GM12864 (cell line): ENCODE data around the gene KSR2.
"Not testable (repeated sequence)": the region's sequence is repeated elsewhere in the genome, so short reads cannot be mapped to it uniquely, and the experiment has no call there.

Experiments
- DNase-seq: peaks from one replicate; pipeline ENCODE4 v3.0.0-alpha.2; 2011; ENCODE audit warnings: low read depth
- H3K4me3 ChIP-seq: 2 replicates; pipeline ENCODE4 v1.5.1; 2011; ENCODE audit warnings: mild to moderate bottlenecking, low read depth, low read length, control low read depth
- TF ChIP-seq, protein P1 (sequence below): IDR thresholded peaks from 2 replicates; pipeline ENCODE4 v1.5.1; 2011; ENCODE audit warnings: low read depth, mild to moderate bottlenecking, moderate library complexity, low read length, control low read depth, inconsistent platforms; ENCODE audit errors: missing control alignments

Gene KSR2

DNA sequence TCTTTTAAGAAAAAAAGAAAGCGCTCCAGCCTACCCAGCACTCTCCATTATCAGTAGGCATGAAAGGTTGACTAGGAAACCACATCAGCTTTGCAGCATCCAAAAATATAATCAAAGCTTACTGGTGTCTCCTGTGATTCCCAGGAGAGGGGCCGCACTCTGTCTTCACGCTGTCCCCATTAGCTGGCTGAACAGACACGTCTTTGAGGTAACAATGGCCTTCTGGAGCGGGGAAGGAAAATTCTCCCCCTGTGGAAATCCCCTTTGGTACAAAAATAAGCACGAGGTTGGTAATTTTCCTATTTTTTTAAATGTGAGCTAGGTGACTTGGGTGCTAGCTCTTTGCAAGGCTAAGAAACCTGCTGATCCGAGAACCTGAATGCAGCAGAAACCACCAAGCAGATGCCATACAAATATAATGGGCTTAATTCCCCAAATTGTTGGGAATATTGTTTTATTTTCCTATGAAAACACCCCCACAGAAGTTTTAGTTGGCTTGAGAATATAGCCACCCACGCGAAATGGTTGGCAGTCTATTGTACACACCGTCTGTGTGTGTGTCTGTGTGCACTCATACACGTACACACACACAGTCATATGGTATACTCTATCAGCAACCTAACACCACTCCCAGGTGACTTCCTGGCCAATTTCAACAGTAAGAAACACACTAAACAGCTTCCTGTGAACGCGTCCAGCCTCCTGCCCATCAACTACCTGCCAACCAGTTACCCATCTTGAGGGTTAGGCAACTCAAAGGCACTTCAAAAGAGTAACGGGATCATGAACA, 71.2 kb downstream of the KSR2 start:
- no peak overlapping the region for H3K4me3 ChIP-seq
- DNase-seq = no peak
- TF ChIP-seq, protein P1, sequence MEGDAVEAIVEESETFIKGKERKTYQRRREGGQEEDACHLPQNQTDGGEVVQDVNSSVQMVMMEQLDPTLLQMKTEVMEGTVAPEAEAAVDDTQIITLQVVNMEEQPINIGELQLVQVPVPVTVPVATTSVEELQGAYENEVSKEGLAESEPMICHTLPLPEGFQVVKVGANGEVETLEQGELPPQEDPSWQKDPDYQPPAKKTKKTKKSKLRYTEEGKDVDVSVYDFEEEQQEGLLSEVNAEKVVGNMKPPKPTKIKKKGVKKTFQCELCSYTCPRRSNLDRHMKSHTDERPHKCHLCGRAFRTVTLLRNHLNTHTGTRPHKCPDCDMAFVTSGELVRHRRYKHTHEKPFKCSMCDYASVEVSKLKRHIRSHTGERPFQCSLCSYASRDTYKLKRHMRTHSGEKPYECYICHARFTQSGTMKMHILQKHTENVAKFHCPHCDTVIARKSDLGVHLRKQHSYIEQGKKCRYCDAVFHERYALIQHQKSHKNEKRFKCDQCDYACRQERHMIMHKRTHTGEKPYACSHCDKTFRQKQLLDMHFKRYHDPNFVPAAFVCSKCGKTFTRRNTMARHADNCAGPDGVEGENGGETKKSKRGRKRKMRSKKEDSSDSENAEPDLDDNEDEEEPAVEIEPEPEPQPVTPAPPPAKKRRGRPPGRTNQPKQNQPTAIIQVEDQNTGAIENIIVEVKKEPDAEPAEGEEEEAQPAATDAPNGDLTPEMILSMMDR = no peak

DNA sequence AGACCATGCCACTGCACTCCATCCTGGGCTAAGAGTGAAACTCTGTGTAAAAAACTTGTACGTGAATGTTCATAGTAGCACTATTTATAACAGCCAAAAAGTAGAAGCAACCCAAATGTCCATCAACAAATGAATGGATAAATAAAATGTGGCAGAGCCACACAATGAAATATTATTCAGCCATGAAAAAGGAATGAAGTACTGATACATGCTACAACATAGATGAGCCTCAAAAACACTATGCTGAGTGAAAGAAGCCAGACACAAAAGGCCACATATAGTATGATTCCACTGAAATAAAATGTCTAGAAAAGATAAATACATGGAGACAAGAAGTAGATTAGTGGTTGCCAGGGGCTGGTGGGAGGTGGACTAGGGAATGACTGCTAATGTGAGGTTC, 72.8 kb downstream of the KSR2 start:
- no peak overlapping the region for H3K4me3 ChIP-seq
- TF ChIP-seq, protein P1 = no peak
- DNase-seq = no peak

DNA sequence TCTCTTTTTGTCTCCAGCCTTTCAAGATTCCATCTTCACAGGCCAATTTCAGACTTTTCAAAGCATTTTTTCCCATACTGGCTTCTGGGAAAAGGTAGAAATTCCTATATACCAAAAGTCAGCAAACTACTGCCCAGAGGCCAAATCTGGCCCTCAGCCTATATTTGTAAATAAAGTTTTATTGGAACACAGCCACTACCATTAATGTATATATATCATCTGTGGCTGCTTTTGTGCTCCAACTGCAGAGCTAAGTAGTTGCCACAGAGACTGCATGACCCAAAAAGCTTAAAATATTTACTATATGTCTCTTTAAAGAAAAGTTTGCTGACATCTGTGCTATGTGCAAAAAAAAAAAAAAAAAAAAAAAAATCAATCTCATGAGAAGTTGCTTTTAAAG, 76.3 kb downstream of the KSR2 start:
- DNase-seq = no peak
- no peak overlapping the region for H3K4me3 ChIP-seq
- TF ChIP-seq, protein P1 = no peak

DNA sequence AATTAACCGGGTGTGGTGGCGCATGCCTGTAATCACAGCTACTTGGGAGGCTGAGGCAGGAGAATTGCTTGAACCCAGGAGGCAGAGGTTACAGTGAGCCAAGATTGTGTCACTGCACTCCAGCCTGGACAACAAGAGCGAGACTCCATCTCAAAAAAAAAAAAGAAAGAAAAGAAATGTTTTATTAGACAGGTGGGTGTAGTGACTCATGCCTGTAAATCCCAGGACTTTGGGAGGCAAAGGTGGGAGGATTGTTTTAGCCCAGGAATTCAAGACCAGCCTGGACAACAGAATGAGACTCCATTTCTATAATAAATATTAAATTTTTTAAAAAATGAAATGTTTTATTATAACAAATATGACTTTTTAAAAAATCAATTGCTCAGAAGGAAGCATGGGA, 77.5 kb downstream of the KSR2 start:
- not testable (repeated sequence) for DNase-seq, H3K4me3 ChIP-seq

DNA sequence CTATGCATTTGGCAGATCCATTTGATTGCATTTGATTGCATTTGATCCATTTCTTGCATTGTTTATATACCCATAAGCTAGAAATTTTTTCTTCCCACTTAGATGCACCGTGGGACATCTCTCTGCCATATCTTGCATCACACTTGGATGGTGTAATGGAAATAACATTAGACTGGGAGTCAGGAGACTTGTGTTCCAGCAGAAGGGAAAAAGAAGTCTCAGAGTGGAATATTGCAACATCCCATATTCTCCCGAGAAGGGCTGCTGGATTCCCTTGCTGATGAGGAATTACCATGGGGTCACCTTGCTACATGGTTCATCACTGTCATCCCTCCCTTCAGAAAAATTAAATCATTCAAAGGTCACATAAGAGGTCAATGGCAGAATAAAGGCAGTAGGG, 78.1 kb downstream of the KSR2 start:
- TF ChIP-seq, protein P1 = no peak
- no peak for DNase-seq
- no peak overlapping the region for H3K4me3 ChIP-seq

DNA sequence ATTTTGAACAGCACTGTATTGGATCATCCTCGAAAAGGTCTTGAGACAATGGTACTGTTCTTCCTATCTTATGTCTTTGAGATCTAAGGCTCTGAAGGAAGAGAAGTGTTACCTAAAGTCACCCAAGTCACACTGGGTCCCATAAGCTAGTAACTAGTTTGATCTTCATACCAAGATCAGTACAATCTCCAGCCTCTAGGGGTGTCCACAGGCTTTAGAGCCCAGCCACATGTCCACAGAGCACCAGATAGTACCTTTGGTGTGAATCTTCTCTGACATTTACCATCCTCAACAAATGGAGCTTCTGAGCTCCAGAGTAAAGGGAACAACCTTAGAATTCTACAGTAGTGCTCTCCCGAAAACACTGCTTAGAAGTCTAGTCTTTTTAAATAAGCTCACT, 78.7 kb downstream of the KSR2 start:
- TF ChIP-seq, protein P1 = peak; percentile 31
- H3K4me3 ChIP-seq = no peak overlapping the region
- DNase-seq = no peak

DNA sequence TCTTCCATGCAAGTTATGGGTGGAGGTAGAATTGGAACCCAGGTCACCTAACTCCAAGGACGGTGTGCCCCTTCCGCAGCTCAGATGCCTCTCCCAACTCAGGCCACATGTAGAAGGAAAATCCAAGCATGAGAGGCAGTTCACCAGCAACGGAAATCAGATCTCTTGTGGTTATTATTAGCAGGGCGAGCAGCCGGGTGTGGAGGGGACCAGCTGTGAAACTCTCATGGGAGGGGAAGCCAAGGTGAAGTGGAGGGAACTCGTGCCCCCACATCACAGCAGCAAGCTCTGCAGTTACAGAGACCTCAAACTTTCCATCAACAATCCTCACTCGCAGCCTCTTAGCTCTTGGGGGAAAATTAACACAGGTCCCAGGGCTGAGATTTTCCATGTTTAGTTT, 79.7 kb downstream of the KSR2 start:
- H3K4me3 ChIP-seq = no peak overlapping the region
- TF ChIP-seq, protein P1 = no peak
- no peak for DNase-seq
